GM12878 (cell line): ENCODE results near the gene FNIP1. TPM values are rescaled to one million over a fixed set of nuclear protein-coding genes. Genes with fewer than 3 reads are reported as not detected.

Experiments
- ATAC-seq: fragments of 200-7000 bp; cut with Tn5 transposase; 3 replicates; pipeline ENCODE4 v1.9.1; 2020; ENCODE audit warnings: mild to moderate bottlenecking, moderate library complexity
- BruUV-seq: library from RNA; stranded (reverse); fragments of 400-500 nt; replicated peaks from 2 replicates; lab custom pipeline; 2021; lab: Mats Ljungman, UMichigan
- CTCF ChIA-PET: fragments of 300-600 bp; sonication (Branson Sonifier 250); formaldehyde crosslinking; extraction: SDS; loops from one replicate; lab custom pipeline; 2021; ENCODE audit warnings: inconsistent platforms; lab: Yijun Ruan, JAX
- POLR2A ChIA-PET: fragments of 350-600 bp; formaldehyde crosslinking; extraction: SDS; loops from one replicate; lab custom pipeline; 2021; ENCODE audit warnings: inconsistent platforms; lab: Charles Lee
- RAD21 ChIA-PET: fragments of 300-600 bp; sonication (Branson Sonifier 250); formaldehyde crosslinking; loops from one replicate; lab custom pipeline; 2023; ENCODE audit warnings: antibody characterized with exemption; ENCODE audit not compliant: unreplicated experiment; lab: Charles Lee
- SMC1A ChIA-PET: fragments of 300-600 bp; sonication (Branson Sonifier 250); formaldehyde crosslinking; loops from one replicate; lab custom pipeline; 2023; ENCODE audit not compliant: unreplicated experiment, uncharacterized antibody; lab: Charles Lee
- DNase-seq: peaks from one replicate; pipeline ENCODE4 v3.0.0-alpha.2; 2011; ENCODE audit warnings: low read depth, low spot score
- FAIRE-seq: peaks from 3 replicates; lab custom pipeline; 2011; peaks lifted over from hg19 to GRCh38; lab: Jason Lieb, UNC
- H2AFZ ChIP-seq: 2 replicates; pipeline ENCODE4 v1.6.0; 2011; ENCODE audit warnings: low read depth, low read length, control low read depth; ENCODE audit not compliant: control insufficient read depth
- H3K27ac ChIP-seq: 2 replicates; pipeline ENCODE4 v1.5.1; 2011; ENCODE audit warnings: control low read depth; ENCODE audit not compliant: control insufficient read depth, insufficient read depth
- H3K27me3 ChIP-seq, 2 experiments: replicated peaks in 1 of 2; 2 replicates each; pipeline versions ENCODE4 v1.6.0 to v1.6.1; 2011; ENCODE audit warnings: low read length in 1 of 2; ENCODE audit not compliant: control insufficient read depth in 2 of 2, insufficient read depth in 2 of 2
- H3K36me3 ChIP-seq, 2 experiments: 2 replicates each; pipeline ENCODE4 v1.5.1; 2011; ENCODE audit warnings: low read length in 1 of 2; ENCODE audit not compliant: control insufficient read depth in 2 of 2, insufficient read depth in 2 of 2
- H3K4me1 ChIP-seq: 2 replicates; pipeline ENCODE4 v1.6.1; 2011; ENCODE audit warnings: mild to moderate bottlenecking, low read length, moderate library complexity, mixed read lengths; ENCODE audit not compliant: control insufficient read depth, insufficient read depth
- H3K4me2 ChIP-seq: 2 replicates; pipeline ENCODE4 v1.6.0; 2011; ENCODE audit warnings: control low read depth; ENCODE audit not compliant: control insufficient read depth, insufficient read depth
- H3K4me3 ChIP-seq: fragments of 200-600 bp; sonication (generic); 2 replicates; pipeline ENCODE4 v1.5.1; 2016
- H3K79me2 ChIP-seq: 2 replicates; pipeline ENCODE4 v1.6.0; 2011; ENCODE audit warnings: low read length; ENCODE audit not compliant: control insufficient read depth, insufficient read depth
- H3K9ac ChIP-seq: 2 replicates; pipeline ENCODE4 v1.8.0; 2011; ENCODE audit warnings: low read length, control low read depth, mixed read lengths; ENCODE audit not compliant: control insufficient read depth, insufficient read depth
- H3K9me3 ChIP-seq: replicated peaks from 3 replicates; pipeline ENCODE4 v1.5.1; 2011; ENCODE audit warnings: mild to moderate bottlenecking, low read length; ENCODE audit not compliant: control insufficient read depth, insufficient read depth
- H4K20me1 ChIP-seq: 2 replicates; pipeline ENCODE4 v1.6.0; 2011; ENCODE audit not compliant: control insufficient read depth, insufficient read depth
- BCL3 ChIP-seq: IDR thresholded peaks from 2 replicates; pipeline ENCODE4 v1.6.1; 2011; ENCODE audit warnings: borderline replicate concordance, low read depth, mild to moderate bottlenecking, moderate library complexity, low read length; ENCODE audit not compliant: insufficient read depth, poor library complexity, severe bottlenecking
- BCLAF1 ChIP-seq: fragments of 450-650 bp; IDR thresholded peaks from 2 replicates; pipeline ENCODE4 v1.6.1; 2017; ENCODE audit warnings: antibody characterized with exemption, mild to moderate bottlenecking, moderate library complexity
- BHLHE40 ChIP-seq, 2 experiments: fragments of 450-650 bp in 1 of 2; IDR thresholded peaks; 2 replicates each; pipeline ENCODE4 v1.6.1; 2011 to 2017; ENCODE audit warnings: low read depth in 2 of 2, borderline replicate concordance in 1 of 2, improper control_type of control experiment in 1 of 2, low read length in 1 of 2, mild to moderate bottlenecking in 1 of 2
- JUND ChIP-seq: IDR thresholded peaks from 2 replicates; pipeline ENCODE4 v1.6.1; 2012; ENCODE audit warnings: low read depth, mild to moderate bottlenecking, low read length, improper control_type of control experiment, moderate library complexity
- KDM1A ChIP-seq: fragments of 200-600 bp; sonication (generic); IDR thresholded peaks from 2 replicates; pipeline ENCODE4 v1.6.1; 2016; ENCODE audit warnings: borderline replicate concordance
- MEF2B ChIP-seq: fragments of 450-650 bp; IDR thresholded peaks from 2 replicates; pipeline ENCODE4 v1.6.1; 2018; ENCODE audit warnings: mild to moderate bottlenecking, moderate library complexity; ENCODE audit not compliant: partially characterized antibody, poor library complexity, severe bottlenecking
- RAD21 ChIP-seq: IDR thresholded peaks from 2 replicates; pipeline ENCODE4 v1.6.1; 2011; ENCODE audit warnings: mild to moderate bottlenecking, low read depth, low read length, moderate library complexity; ENCODE audit not compliant: insufficient read depth
- RELB ChIP-seq: fragments of 450-650 bp; IDR thresholded peaks from 2 replicates; pipeline ENCODE4 v1.6.1; 2017; ENCODE audit warnings: low read depth, mild to moderate bottlenecking, moderate library complexity
- SIN3A ChIP-seq: IDR thresholded peaks from 2 replicates; pipeline ENCODE4 v1.6.1; 2012; ENCODE audit warnings: low read depth, low read length, improper control_type of control experiment
- SKIL ChIP-seq: fragments of 450-650 bp; IDR thresholded peaks from 2 replicates; pipeline ENCODE4 v1.6.1; 2017; ENCODE audit warnings: mild to moderate bottlenecking, low read depth, inconsistent platforms; ENCODE audit not compliant: poor library complexity, severe bottlenecking
- TBL1XR1 ChIP-seq: IDR thresholded peaks from 2 replicates; pipeline ENCODE4 v1.6.1; 2012; ENCODE audit warnings: low read depth, low read length, improper control_type of control experiment
- TCF3 ChIP-seq: IDR thresholded peaks from 2 replicates; pipeline ENCODE4 v1.6.1; 2012; ENCODE audit warnings: low read depth, mild to moderate bottlenecking, low read length, borderline replicate concordance; ENCODE audit not compliant: insufficient read depth
- ZNF207 ChIP-seq: fragments of 450-650 bp; IDR thresholded peaks from 2 replicates; pipeline ENCODE4 v1.6.1; 2014; ENCODE audit warnings: antibody characterized with exemption, mild to moderate bottlenecking, borderline replicate concordance
- ZNF217 ChIP-seq: fragments of 450-650 bp; IDR thresholded peaks from 2 replicates; pipeline ENCODE4 v1.6.1; 2017; ENCODE audit warnings: antibody characterized with exemption, mild to moderate bottlenecking
- ZNF384 ChIP-seq: IDR thresholded peaks from 2 replicates; pipeline ENCODE4 v1.6.1; 2012; ENCODE audit warnings: low read depth, mild to moderate bottlenecking, low read length, improper control_type of control experiment, borderline replicate concordance
- WGBS: methylation state at CpG from one replicate; pipeline ENCODE4 v1.1.6; 2016; ENCODE audit warnings: low lambda C conversion rate; ENCODE audit not compliant: insufficient replicate concordance, insufficient coverage; ENCODE audit errors: missing lambda C conversion rate; 5-methylcytosine and 5-hydroxymethylcytosine counted together
- in situ Hi-C: fragments of 300-500 bp; cut with MboI; formaldehyde crosslinking; loops from 9 replicates; pipeline ENCODE4 v1.14.3; 2018; ENCODE audit warnings: mixed read lengths
- intact Hi-C: fragments of 100-400 bp; cut with micrococcal nuclease; formaldehyde crosslinking; loops from one replicate; pipeline ENCODE4 v1.14.2; 2022; ENCODE audit not compliant: unreplicated experiment
- polyA plus RNA-seq, 11 experiments: library from polyadenylated mRNA; depleted of rRNA in 4 of 11; unstranded in 6 of 11; stranded (reverse) in 5 of 11; fragments of >200 nt; fragmentation: Nextera tagmentation in 4 of 11; fragmentation: Illumina TruSeq in 1 of 11; extraction: Ambion mirVana in 4 of 11; extraction: Trizol in 1 of 11; gene quantifications; 1 replicate in 1 of 11; 2 replicates in 10 of 11; pipeline versions ENCODE4 v1.2.1 to v1.2.3, GENCODE V29; 2011 to 2016; ENCODE audit warnings: inconsistent platforms in 2 of 11, missing spikeins in 2 of 11, low read depth in 1 of 11
- total RNA-seq, 4 experiments: library from RNA; depleted of rRNA in 3 of 4; stranded (reverse); fragments of >200 nt in 3 of 4; fragmentation: Illumina TruSeq in 1 of 4; extraction: Trizol in 1 of 4; gene quantifications; 2 replicates each; pipeline versions ENCODE4 v1.2.1 to v1.2.3, GENCODE V29; 2013 to 2021

The FNIP1 gene
- total and polyA plus RNA-seq, 10 of the 15 experiments (the other 5 are each of a cell fraction or from before 2014, with no cell fraction given), result 4.3 to 18.0 (median 14.0) TPM

- POLR2A ChIA-PET, result interaction anchor here (1.0 to 1.6 kb wide), 3 partner anchors 21 to 161 kb away, joined by 3 to 4 read pairs (median 4); no protein-coding TSS in a partner anchor
- intact Hi-C loops, result no loop called here
- TF ChIP-seq TBL1XR1 (no peak), BCLAF1 (no peak), BHLHE40 (IDR thresholded peaks at IDR 0.05; ENCODE audit: borderline replicate concordance in 1 of 2, low read depth in 2 of 2, low read length in 1 of 2) (no peak), SIN3A (no peak), SKIL (peak; percentile 10), ZNF217 (0 out of 2 replicates have a peak, but pooled peaks have one; percentile 21), RELB (no peak), BCL3 (no peak), TCF3 (no peak), JUND (no peak), ZNF207 (0 out of 2 replicates have a peak, but pooled peaks have one; percentile 53), MEF2B (no peak), RAD21 (no peak), ZNF384 (no peak), KDM1A (no peak)
Observed at GRCh38 chr5:131634666-131634995, 162.2 kb downstream of the FNIP1 start.

More at GRCh38 chr5:131634666-131634995, 162.2 kb downstream of the FNIP1 start:
- Histone ChIP-seq H2AFZ (peak overlapping the region; percentile 81), H3K9ac (peak overlapping the region; percentile 92), H3K36me3 (no peaks in the 10 kb centered on the region), H3K79me2 (peaks cover 54% of the 10 kb centered on the region), H3K27me3 (no peaks in the 10 kb centered on the region), H3K27ac (peak overlapping the region; percentile 95), H3K9me3 (no peaks in the 10 kb centered on the region), H3K4me2 (no peak overlapping the region), H3K4me3 (peak overlapping the region; percentile 93), H4K20me1 (no peaks in the 10 kb centered on the region), H3K4me1 (peaks cover 19% of the 10 kb centered on the region)
- in situ Hi-C loops, result no loop called here
- under 1% methylated on average over 21 of the region's 21 CpGs for WGBS
- peak; percentile 44 for ATAC-seq
- FAIRE-seq, result no peak
- ChIA-PET RAD21 (no interaction called here), CTCF (interaction anchor here (1.1 kb wide), 1 partner anchor 13 kb away, joined by 4 read pairs; no protein-coding TSS in a partner anchor), SMC1A (interaction anchor here (1.0 to 1.7 kb wide), 3 partner anchors 11 to 21 kb away, joined by 3 to 7 read pairs (median 4); no protein-coding TSS in a partner anchor)
- no peak for DNase-seq
- TSS peak; percentile 67 for BruUV-seq
